SK-N-SH (cell line): ENCODE data around the gene GNB5. TPM values are rescaled to one million over a fixed set of nuclear protein-coding genes. Genes with fewer than 3 reads are reported as not detected.

Source experiments
- CTCF ChIA-PET: fragments of 300-600, 350-600 bp; formaldehyde crosslinking; extraction: SDS; loops from one replicate; lab custom pipeline; 2021; lab: Yijun Ruan, JAX
- POLR2A ChIA-PET: fragments of 350-600 bp; sonication (Branson Sonifier 250); formaldehyde crosslinking; extraction: SDS; loops from one replicate; lab custom pipeline; 2020; ENCODE audit warnings: antibody characterized with exemption, inconsistent platforms; lab: Yijun Ruan, JAX
- DNase-seq: peaks from one replicate; pipeline ENCODE4 v3.0.0; 2012
- H2AFZ ChIP-seq: fragments of 200-600 bp; sonication (generic); 2 replicates; pipeline ENCODE4 v1.8.1; 2016; ENCODE audit warnings: antibody characterized with exemption, mild to moderate bottlenecking, low read depth
- H3F3A ChIP-seq: fragments of 200-600 bp; sonication (generic); replicated peaks from 2 replicates; pipeline ENCODE3; 2016; ENCODE audit warnings: antibody characterized with exemption, mild to moderate bottlenecking; ENCODE audit not compliant: insufficient read depth
- H3K27ac ChIP-seq, 2 experiments: fragments of 200-500 bp in 1 of 2; fragments of 200-600 bp in 1 of 2; sonication (Bioruptor generic) in 1 of 2; sonication (generic), shearing (Covaris generic) in 1 of 2; 2 replicates each; pipeline versions ENCODE4 v1.5.1 to v1.6.1; 2014 to 2016; ENCODE audit warnings: low read depth in 2 of 2, inconsistent platforms in 1 of 2, low read length in 1 of 2, mild to moderate bottlenecking in 1 of 2, mixed read lengths in 1 of 2
- H3K27me3 ChIP-seq: fragments of 200-600 bp; sonication (generic), shearing (Covaris generic); 2 replicates; pipeline ENCODE4 v1.6.1; 2016; ENCODE audit warnings: mixed run types; ENCODE audit not compliant: insufficient read depth
- H3K36me3 ChIP-seq, 2 experiments: fragments of 200-500 bp in 1 of 2; fragments of 200-600 bp in 1 of 2; sonication (Bioruptor generic) in 1 of 2; sonication (generic) in 1 of 2; replicated peaks in 1 of 2; 2 replicates each; pipeline versions ENCODE3 to v1.5.1; 2014 to 2016; ENCODE audit warnings: low read length in 1 of 2, mild to moderate bottlenecking in 1 of 2; ENCODE audit not compliant: insufficient read depth in 2 of 2, control insufficient read depth in 1 of 2
- H3K4me1 ChIP-seq, 2 experiments: fragments of 200-500 bp in 1 of 2; fragments of 200-600 bp in 1 of 2; sonication (Bioruptor generic) in 1 of 2; sonication (generic), shearing (Covaris generic) in 1 of 2; 2 replicates each; pipeline versions ENCODE4 v1.5.1 to v1.6.1; 2014 to 2016; ENCODE audit warnings: low read depth in 1 of 2, low read length in 1 of 2, mixed run types in 1 of 2; ENCODE audit not compliant: insufficient read depth in 2 of 2, control insufficient read depth in 1 of 2
- H3K4me2 ChIP-seq: fragments of 200-600 bp; sonication (generic), shearing (Covaris generic); 2 replicates; pipeline ENCODE4 v1.6.1; 2017; ENCODE audit warnings: mixed run types
- H3K4me3 ChIP-seq, 2 experiments: fragments of 200-500 bp in 1 of 2; fragments of 200-600 bp in 1 of 2; sonication (Bioruptor generic) in 1 of 2; sonication (generic), shearing (Covaris generic) in 1 of 2; 2 replicates each; pipeline versions ENCODE4 v1.5.1 to v1.8.1; 2014 to 2016; ENCODE audit warnings: low read depth in 2 of 2, inconsistent platforms in 1 of 2, low read length in 1 of 2, mild to moderate bottlenecking in 1 of 2, mixed read lengths in 1 of 2, moderate library complexity in 1 of 2
- H3K79me2 ChIP-seq: fragments of 200-600 bp; sonication (generic); 2 replicates; pipeline ENCODE4 v1.8.1; 2017; ENCODE audit warnings: mild to moderate bottlenecking; ENCODE audit not compliant: insufficient read depth
- H3K9ac ChIP-seq: fragments of 200-600 bp; sonication (generic); 2 replicates; pipeline ENCODE4 v1.6.1; 2017; ENCODE audit warnings: mixed run types
- H3K9me2 ChIP-seq: fragments of 200-600 bp; sonication (generic); 2 replicates; pipeline ENCODE4 v1.6.1; 2017; ENCODE audit warnings: mixed run types
- H3K9me3 ChIP-seq: fragments of 200-600 bp; sonication (generic); 2 replicates; pipeline ENCODE4 v1.6.1; 2017; ENCODE audit warnings: mixed run types, mild to moderate bottlenecking, moderate library complexity
- H4K20me1 ChIP-seq: fragments of 200-600 bp; sonication (generic); 2 replicates; pipeline ENCODE4 v1.6.1; 2017; ENCODE audit warnings: mild to moderate bottlenecking, mixed run types; ENCODE audit not compliant: insufficient read depth
- CTCF ChIP-seq: fragments of 200-600 bp; sonication (generic); IDR thresholded peaks from 2 replicates; pipeline ENCODE4 v1.6.1; 2017; ENCODE audit warnings: antibody characterized with exemption, mild to moderate bottlenecking, moderate library complexity
- EP300 ChIP-seq, 2 experiments: IDR thresholded peaks; 2 replicates each; pipeline versions ENCODE4 v1.4.0 to v1.6.1; 2012; ENCODE audit warnings: borderline replicate concordance in 1 of 2, low read depth in 1 of 2, low read length in 1 of 2
- EZH2phosphoT487 ChIP-seq: fragments of 200-600 bp; sonication (generic); IDR thresholded peaks from 2 replicates; pipeline ENCODE4 v1.6.1; 2017; ENCODE audit warnings: low read depth, mixed run types, mild to moderate bottlenecking, antibody characterized with exemption, moderate library complexity, borderline replicate concordance
- MEF2A ChIP-seq: IDR thresholded peaks from 2 replicates; pipeline ENCODE4 v1.4.0; 2012; ENCODE audit warnings: low read depth, borderline replicate concordance
- MXI1 ChIP-seq: IDR thresholded peaks from 2 replicates; pipeline ENCODE4 v1.6.1; 2012; ENCODE audit warnings: mild to moderate bottlenecking, low read depth, low read length, improper control_type of control experiment
- PBX3 ChIP-seq: IDR thresholded peaks from 2 replicates; pipeline ENCODE4; 2012
- SMC3 ChIP-seq: IDR thresholded peaks from 2 replicates; pipeline ENCODE4 v1.6.1; 2012; ENCODE audit warnings: low read depth, low read length, improper control_type of control experiment
- USF2 ChIP-seq: fragments of 150-350 bp; IDR thresholded peaks from 2 replicates; pipeline ENCODE4 v1.6.1; 2017; ENCODE audit warnings: antibody characterized with exemption, low read length, low read depth, borderline replicate concordance
- WGBS: methylation state at CpG from one replicate; pipeline ENCODE4 v1.1.6; 2017; ENCODE audit warnings: low lambda C conversion rate; 5-methylcytosine and 5-hydroxymethylcytosine counted together
- polyA plus RNA-seq, 3 experiments: library from polyadenylated mRNA; depleted of rRNA; stranded (reverse); fragments of >200 nt; gene quantifications; 2 replicates each; pipeline ENCODE4 v1.2.3, GENCODE V29; 2012
- TF ChIP-seq, protein P1 (sequence below): IDR thresholded peaks from 2 replicates; pipeline ENCODE4 v1.4.0; 2012; ENCODE audit warnings: low read depth

Gene GNB5
- polyA plus RNA-seq, 1 of the 3 experiments (the other 2 are of a cell fraction), result 73.7 TPM

GRCh38 chr15:52199271-52199670, 8.1 kb upstream of the GNB5 start:
- no peak overlapping the region for H2AFZ ChIP-seq
- POLR2A ChIA-PET, result no interaction called here
- no peaks in the 10 kb centered on the region for H3K9me3 ChIP-seq

More at GRCh38 chr15:52199271-52199670, 8.1 kb upstream of the GNB5 start:
- DNase-seq, result no peak
- no peak overlapping the region for H3K4me2 ChIP-seq
- no peak overlapping the region for H3K4me3 ChIP-seq
- CTCF ChIA-PET, result interaction anchor here (0.7 to 2.6 kb wide), 3 partner anchors 9 to 28 kb away, joined by 3 to 14 read pairs (median 4); no protein-coding TSS in a partner anchor
- H3K27me3 ChIP-seq, result no peaks in the 10 kb centered on the region
- no peaks in the 10 kb centered on the region for H4K20me1 ChIP-seq
- no peaks in the 10 kb centered on the region for H3K79me2 ChIP-seq
- H3K9ac ChIP-seq, result no peak overlapping the region
- TF ChIP-seq USF2 (no peak), CTCF (no peak), EZH2phosphoT487 (no peak), SMC3 (no peak), EP300 (IDR thresholded peaks at IDR 0.05; ENCODE audit: borderline replicate concordance in 1 of 2, low read depth in 1 of 2, low read length in 1 of 2) (no peak), PBX3 (no peak), MXI1 (no peak), MEF2A (no peak)
- TF ChIP-seq, protein P1, sequence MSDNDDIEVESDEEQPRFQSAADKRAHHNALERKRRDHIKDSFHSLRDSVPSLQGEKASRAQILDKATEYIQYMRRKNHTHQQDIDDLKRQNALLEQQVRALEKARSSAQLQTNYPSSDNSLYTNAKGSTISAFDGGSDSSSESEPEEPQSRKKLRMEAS, result no peak
- no peak overlapping the region for H3K27ac ChIP-seq
- H3K9me2 ChIP-seq, result no peaks in the 10 kb centered on the region
- H3K4me1 ChIP-seq, result no peaks in the 10 kb centered on the region; a peak in 1 of 4 replicates
- no peaks in the 10 kb centered on the region for H3K36me3 ChIP-seq
- WGBS, result 100% methylated on average over 2 of the region's 2 CpGs
- peaks cover 11% of the 10 kb centered on the region for H3F3A ChIP-seq
